ENCODE data around the gene METAP1D.
A peak's percentile ranks its signal among the peaks of the same experiment; 100 is the strongest.

METAP1D gene

GRCh38 chr2:172093416-172094293, 93.9 kb downstream of the METAP1D start:
- H3K4me1 ChIP-seq: no peaks in the 10 kb centered on the region
- H3K9me3 ChIP-seq: no peaks in the 10 kb centered on the region
- H3K4me3 ChIP-seq (ENCODE audit: low read depth, low read length): no peak overlapping the region
- H3K36me3 ChIP-seq: no peaks in the 10 kb centered on the region
- DNase-seq: no peak
- peaks cover 98% of the 10 kb centered on the region for H3K27me3 ChIP-seq
- no peak for TF ChIP-seq CTCF (IDR thresholded peaks at IDR 0.05; ENCODE audit: low read depth, low read length)

GRCh38 chr2:172094294-172095145, 94.8 kb downstream of the METAP1D start:
- peak overlapping the region; percentile 23; the same call in 1 of the 2 replicates for H3K4me3 ChIP-seq (ENCODE audit: low read depth, low read length)
- no peaks in the 10 kb centered on the region for H3K36me3 ChIP-seq
- no peak for TF ChIP-seq CTCF (IDR thresholded peaks at IDR 0.05; ENCODE audit: low read depth, low read length)
- H3K27me3 ChIP-seq: peaks cover 98% of the 10 kb centered on the region
- no peaks in the 10 kb centered on the region for H3K4me1 ChIP-seq
- H3K9me3 ChIP-seq: no peaks in the 10 kb centered on the region
- no peak for DNase-seq

- Histone ChIP-seq H3K36me3 (no peaks in the 10 kb centered on the region), H3K9me3 (no peaks in the 10 kb centered on the region), H3K4me3 (ENCODE audit: low read depth, low read length) (peak overlapping the region; percentile 23), H3K27me3 (peaks cover 98% of the 10 kb centered on the region), H3K4me1 (no peaks in the 10 kb centered on the region)
- TF ChIP-seq CTCF (IDR thresholded peaks at IDR 0.05; ENCODE audit: low read depth, low read length): no peak
- DNase-seq: peak; percentile 21
Measured at GRCh38 chr2:172095146-172095904, 95.6 kb downstream of the METAP1D start.

GRCh38 chr2:172095905-172096625, 96.3 kb downstream of the METAP1D start:
- H3K27me3 ChIP-seq: peaks cover 100% of the 10 kb centered on the region
- no peak for DNase-seq
- peak; percentile 23; the same call in 1 of the 2 replicates for TF ChIP-seq CTCF (IDR thresholded peaks at IDR 0.05; ENCODE audit: low read depth, low read length)
- no peaks in the 10 kb centered on the region for H3K9me3 ChIP-seq
- H3K4me1 ChIP-seq: no peaks in the 10 kb centered on the region
- H3K36me3 ChIP-seq: no peaks in the 10 kb centered on the region
- no peak overlapping the region; the same call in 1 of the 2 replicates for H3K4me3 ChIP-seq (ENCODE audit: low read depth, low read length)

- Histone ChIP-seq H3K36me3 (no peaks in the 10 kb centered on the region), H3K4me3 (ENCODE audit: low read depth, low read length) (peak overlapping the region; percentile 29), H3K9me3 (no peaks in the 10 kb centered on the region), H3K27me3 (peaks cover 100% of the 10 kb centered on the region), H3K4me1 (no peaks in the 10 kb centered on the region)
- DNase-seq: no peak
- no peak for TF ChIP-seq CTCF (IDR thresholded peaks at IDR 0.05; ENCODE audit: low read depth, low read length)
Measured at GRCh38 chr2:172096626-172097547, 97.1 kb downstream of the METAP1D start.
